C4-2B (cell line): Measurements from ENCODE around the gene KCNQ1.

Experiments used
- CTCF ChIP-seq: fragments of 450-650 bp; conservative IDR thresholded peaks from 2 replicates; pipeline ENCODE4 v1.5.1; 2017; ENCODE audit warnings: mild to moderate bottlenecking
- ZFX ChIP-seq: fragments of 450-650 bp; IDR thresholded peaks from 2 replicates; pipeline ENCODE4 v1.6.1; 2017

- TF ChIP-seq CTCF (no peak), ZFX (no peak)
These were observed 239.8 kb downstream of the KCNQ1 start for GRCh38 chr11:2684581-2684980.
